ENCODE data around the gene SAMD14. TPM values are rescaled to one million over a fixed set of nuclear protein-coding genes. Genes with fewer than 3 reads are reported as not detected.

The SAMD14 gene
- polyA plus RNA-seq, 2 of the 4 experiments (the other 2 are of a cell fraction), result 0.12 to 0.75 TPM

DNA sequence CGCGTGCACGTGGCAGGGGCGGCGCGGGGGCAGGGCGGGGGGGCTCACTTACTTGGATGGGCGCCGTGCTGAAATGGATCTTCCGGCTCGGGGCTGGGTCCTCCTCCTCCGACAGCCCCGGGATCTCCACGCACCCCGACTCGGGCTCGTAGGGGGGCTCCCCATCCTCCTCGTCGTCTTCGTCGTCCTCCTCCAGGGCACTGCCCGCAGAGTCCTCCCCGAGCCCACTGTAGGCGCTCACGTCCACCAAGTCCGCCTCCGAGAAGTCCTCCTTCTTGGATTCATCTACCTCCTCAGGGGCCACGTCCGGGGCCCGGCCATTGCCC lies 19.1 kb upstream of the SAMD14 start:
- POLR2A ChIA-PET, result interaction anchor here (1.3 kb wide), 1 partner anchor 12 kb away, joined by 3 read pairs; no protein-coding TSS in a partner anchor
- no peak for ATAC-seq

GRCh38 chr17:50148226-50149090 lies 18.5 kb upstream of the SAMD14 start:
- Histone ChIP-seq H3K9me3 (no peaks in the 10 kb centered on the region), H3K4me2 (peak overlapping the region; percentile 95), H3K4me3 (peak overlapping the region; percentile 86), H3K4me1 (peaks cover 48% of the 10 kb centered on the region), H3K27ac (peak overlapping the region; percentile 96 to 98)
- ChIA-PET CTCF (interaction anchor here (0.8 to 60.2 kb wide), 12 partner anchors 9 to 149 kb away, joined by 3 to 1356 read pairs (median 4); partner anchors contain the start of genes PDK2 and SGCA), POLR2A (no interaction called here)
- no peak for TF ChIP-seq POLR2A (IDR thresholded peaks at IDR 0.05; ENCODE audit: low read length)
- TF ChIP-seq, protein P1, sequence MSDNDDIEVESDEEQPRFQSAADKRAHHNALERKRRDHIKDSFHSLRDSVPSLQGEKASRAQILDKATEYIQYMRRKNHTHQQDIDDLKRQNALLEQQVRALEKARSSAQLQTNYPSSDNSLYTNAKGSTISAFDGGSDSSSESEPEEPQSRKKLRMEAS (IDR thresholded peaks at IDR 0.05), result 0 out of 2 replicates have a peak, but pooled peaks have one; percentile 32
- peak in 1 of 2 experiments; percentile 32; a peak in 1 of 5 replicates for TF ChIP-seq JUN (IDR thresholded peaks at IDR 0.05)
- peak; percentile 46 for TF ChIP-seq USF2 (IDR thresholded peaks at IDR 0.05)
- TF ChIP-seq, protein P2, sequence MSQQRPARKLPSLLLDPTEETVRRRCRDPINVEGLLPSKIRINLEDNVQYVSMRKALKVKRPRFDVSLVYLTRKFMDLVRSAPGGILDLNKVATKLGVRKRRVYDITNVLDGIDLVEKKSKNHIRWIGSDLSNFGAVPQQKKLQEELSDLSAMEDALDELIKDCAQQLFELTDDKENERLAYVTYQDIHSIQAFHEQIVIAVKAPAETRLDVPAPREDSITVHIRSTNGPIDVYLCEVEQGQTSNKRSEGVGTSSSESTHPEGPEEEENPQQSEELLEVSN (IDR thresholded peaks at IDR 0.05; ENCODE audit: borderline replicate concordance, low read depth), result no peak
- no peak for TF ChIP-seq MAZ (IDR thresholded peaks at IDR 0.05; ENCODE audit: borderline replicate concordance, low read depth, low read length)
- FAIRE-seq (no peak), DNase-seq (ENCODE audit: low read depth in 1 of 2, low spot score in 1 of 2) (peak; percentile 46 to 86), ATAC-seq (peak in 1 of 2 experiments; percentile 22; a peak in 3 of 6 replicates)
- WGBS (ENCODE audit: missing lambda C conversion rate), result 12% methylated on average over 16 of the region's 25 CpGs

More for the DNA sequence above, 19.1 kb upstream of the SAMD14 start:
- WGBS (ENCODE audit: missing lambda C conversion rate), result 3% methylated on average over 23 of the region's 30 CpGs
- no peaks in the 10 kb centered on the region for H3K9me3 ChIP-seq
- peaks cover 51% of the 10 kb centered on the region for H3K4me1 ChIP-seq
- H3K27ac ChIP-seq, result peak overlapping the region; percentile 96 to 98
- DNase-seq (ENCODE audit: low read depth in 1 of 2, low spot score in 1 of 2) (no peak), FAIRE-seq (no peak)
- CTCF ChIA-PET, result interaction anchor here (1.0 to 60.2 kb wide), 9 partner anchors 10 to 197 kb away, joined by 3 to 1356 read pairs (median 6); partner anchors contain the start of genes PDK2 and SGCA
- TF ChIP-seq PHF8 (IDR thresholded peaks at IDR 0.05; ENCODE audit: borderline replicate concordance, low read depth) (no peak), SREBF2 (IDR thresholded peaks at IDR 0.05) (no peak), POLR2A (IDR thresholded peaks at IDR 0.05; ENCODE audit: low read length) (0 out of 2 replicates have a peak, but pooled peaks have one; percentile 9), HDAC2 (IDR thresholded peaks at IDR 0.05) (no peak), ZSCAN20 (CRISPR knock-in tag; IDR thresholded peaks at IDR 0.05) (no peak), MYC (IDR thresholded peaks at IDR 0.05; ENCODE audit: borderline replicate concordance, low read length) (no peak), BHLHE40 (IDR thresholded peaks at IDR 0.05; ENCODE audit: low read depth, low read length) (no peak), REST (IDR thresholded peaks at IDR 0.05) (no peak), ELK1 (IDR thresholded peaks at IDR 0.05; ENCODE audit: low read depth, low read length) (no peak), ZFP36 (IDR thresholded peaks at IDR 0.05; ENCODE audit: borderline replicate concordance, partially characterized antibody) (no peak), NFE2L2 (conservative IDR thresholded peaks at IDR 0.05; ENCODE audit: low read length) (no peak)
- TF ChIP-seq, protein P1 (IDR thresholded peaks at IDR 0.05), result 0 out of 2 replicates have a peak, but pooled peaks have one; percentile 6
- TF ChIP-seq, protein P3, sequence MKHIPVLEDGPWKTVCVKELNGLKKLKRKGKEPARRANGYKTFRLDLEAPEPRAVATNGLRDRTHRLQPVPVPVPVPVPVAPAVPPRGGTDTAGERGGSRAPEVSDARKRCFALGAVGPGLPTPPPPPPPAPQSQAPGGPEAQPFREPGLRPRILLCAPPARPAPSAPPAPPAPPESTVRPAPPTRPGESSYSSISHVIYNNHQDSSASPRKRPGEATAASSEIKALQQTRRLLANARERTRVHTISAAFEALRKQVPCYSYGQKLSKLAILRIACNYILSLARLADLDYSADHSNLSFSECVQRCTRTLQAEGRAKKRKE (CRISPR knock-in tag; IDR thresholded peaks at IDR 0.05; ENCODE audit: low read depth), result no peak
- H3K4me3 ChIP-seq, result peak overlapping the region; percentile 86
- H3K4me2 ChIP-seq, result peak overlapping the region; percentile 95

Measured in A549 (cell line).